CD4-positive, alpha-beta T cell (primary cell): ENCODE measurements around the gene MEDAG. TPM values are rescaled to one million over a fixed set of nuclear protein-coding genes. Genes with fewer than 3 reads are reported as not detected.

Experiments
- ATAC-seq: fragments of 200-7000 bp; cut with Tn5 transposase; one replicate; pipeline ENCODE4 v1.10.0; 2022; ENCODE audit warnings: mild to moderate bottlenecking; ENCODE audit not compliant: poor library complexity
- CTCF ChIA-PET: fragments of 350-600 bp; sonication (Branson Sonifier 250); formaldehyde crosslinking; loops from one replicate; lab custom pipeline; 2021; ENCODE audit warnings: antibody characterized with exemption, inconsistent platforms; lab: Charles Lee
- POLR2A ChIA-PET: fragments of 350-600 bp; sonication (Branson Sonifier 250); formaldehyde crosslinking; loops from one replicate; lab custom pipeline; 2021; ENCODE audit warnings: antibody characterized with exemption, inconsistent platforms; lab: Charles Lee
- DNase-seq, 14 experiments: peaks; one replicate each; pipeline ENCODE4 v3.0.0-alpha.2; 2013 to 2020; ENCODE audit warnings: mixed read lengths in 2 of 14
- H3K27ac ChIP-seq, 2 donors: one replicate each; pipeline versions ENCODE4 v1.5.1 to v1.7.0; 2013; ENCODE audit warnings: low read length in 2 of 2, low read depth in 1 of 2, mild to moderate bottlenecking in 1 of 2
- H3K27me3 ChIP-seq, 2 experiments: 1 replicate in 1 of 2; 2 replicates in 1 of 2; pipeline versions ENCODE4 v1.6.1 to v1.7.0; 2013; ENCODE audit warnings: low read length in 2 of 2, control low read depth in 1 of 2, mild to moderate bottlenecking in 1 of 2, moderate library complexity in 1 of 2; ENCODE audit not compliant: insufficient read depth in 2 of 2, control insufficient read depth in 1 of 2
- H3K36me3 ChIP-seq: one replicate; pipeline ENCODE4 v1.6.1; 2013; ENCODE audit warnings: low read length, control low read depth; ENCODE audit not compliant: insufficient read depth
- H3K4me1 ChIP-seq: one replicate; pipeline ENCODE4 v1.6.1; 2013; ENCODE audit warnings: low read length, control low read depth; ENCODE audit not compliant: insufficient read depth
- H3K4me3 ChIP-seq: one replicate; pipeline ENCODE4 v1.5.1; 2013; ENCODE audit warnings: mild to moderate bottlenecking, low read length, moderate library complexity
- H3K9me3 ChIP-seq, 2 experiments: 1 replicate in 1 of 2; 2 replicates in 1 of 2; pipeline versions ENCODE4 v1.6.1 to v1.7.0; 2013; ENCODE audit warnings: low read length in 2 of 2, mild to moderate bottlenecking in 2 of 2, control low read depth in 1 of 2, moderate library complexity in 1 of 2; ENCODE audit not compliant: control insufficient read depth in 1 of 2, insufficient read depth in 1 of 2
- H3K27ac Mint-ChIP-seq: one replicate; pipeline ENCODE4 v1.8.0; 2020; ENCODE audit warnings: mixed read lengths
- H3K27me3 Mint-ChIP-seq: one replicate; pipeline ENCODE4 v1.8.0; 2021; ENCODE audit warnings: mixed read lengths
- H3K36me3 Mint-ChIP-seq: one replicate; pipeline ENCODE4 v1.8.0; 2021; ENCODE audit warnings: low read depth, mixed read lengths
- H3K4me1 Mint-ChIP-seq: one replicate; pipeline ENCODE4 v1.8.0; 2021; ENCODE audit warnings: low read depth, mixed read lengths
- H3K4me3 Mint-ChIP-seq: one replicate; pipeline ENCODE4 v1.8.0; 2020; ENCODE audit warnings: mild to moderate bottlenecking, mixed read lengths
- H3K9me3 Mint-ChIP-seq: one replicate; pipeline ENCODE4 v1.8.0; 2020; ENCODE audit warnings: mixed read lengths
- CTCF ChIP-seq: fragments of 200-600 bp; IDR thresholded peaks from one replicate; pipeline ENCODE4 v1.8.0; 2022; ENCODE audit warnings: antibody characterized with exemption, mild to moderate bottlenecking
- intact Hi-C, 2 experiments: fragments of 100-400 bp; cut with DNase I in 1 of 2; cut with micrococcal nuclease in 1 of 2; formaldehyde crosslinking; loops; one replicate each; pipeline versions ENCODE4 v1.15.1 to v1.9.0; 2023 to 2025; cut with DNase I, micrococcal nuclease
- total RNA-seq, 174 experiments: library from RNA in 2 of 174; stranded (reverse) in 2 of 174; gene quantifications; one replicate each; pipeline ENCODE4 v1.2.3 and lab custom pipeline; 2021 to 2026

MEDAG gene
- total RNA-seq, 2 experiments from 2014 or later: not detected

GRCh38 chr13:30867089-30867669 is 38.9 kb upstream of the MEDAG start:
- no peaks in the 10 kb centered on the region for H3K9me3 ChIP-seq
- peaks cover 0 to 4% of the 10 kb centered on the region in 2 experiments for H3K27me3 ChIP-seq
- no peak for DNase-seq
- peaks cover 5% of the 10 kb centered on the region for H3K4me1 Mint-ChIP-seq
- peaks cover 5% of the 10 kb centered on the region for H3K4me1 ChIP-seq
- no peak for TF ChIP-seq CTCF
- H3K27ac ChIP-seq: no peak overlapping the region
- H3K27ac Mint-ChIP-seq: no peak overlapping the region
- ChIA-PET POLR2A (no interaction called here), CTCF (no interaction called here)
- peaks cover 21% of the 10 kb centered on the region for H3K27me3 Mint-ChIP-seq
- H3K36me3 ChIP-seq: no peaks in the 10 kb centered on the region
- no peak overlapping the region for H3K4me3 ChIP-seq
- H3K9me3 Mint-ChIP-seq: no peaks in the 10 kb centered on the region
- intact Hi-C loops: loop anchor here in 1 of 2 experiments (5.0 kb wide), 1 partner anchor 175 kb away; no protein-coding TSS in a partner anchor
- no peak overlapping the region for H3K4me3 Mint-ChIP-seq
- no peaks in the 10 kb centered on the region for H3K36me3 Mint-ChIP-seq
- no peak for ATAC-seq

- H3K4me1 ChIP-seq: peaks cover 5% of the 10 kb centered on the region
- H3K27me3 Mint-ChIP-seq: peaks cover 21% of the 10 kb centered on the region
- no peaks in the 10 kb centered on the region for H3K9me3 Mint-ChIP-seq
- intact Hi-C loops: loop anchor here in 1 of 2 experiments (5.0 kb wide), 1 partner anchor 173 kb away; no protein-coding TSS in a partner anchor
- no peak for ATAC-seq
- no peaks in the 10 kb centered on the region for H3K36me3 ChIP-seq
- DNase-seq: no peak
- no peak overlapping the region for H3K4me3 Mint-ChIP-seq
- H3K9me3 ChIP-seq: no peaks in the 10 kb centered on the region
- H3K27me3 ChIP-seq: peaks cover 0 to 6% of the 10 kb centered on the region in 2 experiments
- TF ChIP-seq CTCF: no peak
- ChIA-PET CTCF (no interaction called here), POLR2A (no interaction called here)
- H3K27ac ChIP-seq: no peak overlapping the region
- H3K4me1 Mint-ChIP-seq: peaks cover 5% of the 10 kb centered on the region
- no peak overlapping the region for H3K27ac Mint-ChIP-seq
- H3K4me3 ChIP-seq: no peak overlapping the region
- H3K36me3 Mint-ChIP-seq: no peaks in the 10 kb centered on the region
Observed at GRCh38 chr13:30868799-30869470, 37.1 kb upstream of the MEDAG start.

GRCh38 chr13:30869491-30869890 is 36.6 kb upstream of the MEDAG start:
- Histone ChIP-seq H3K4me3 (no peak overlapping the region), H3K27me3 (peaks cover 0 to 6% of the 10 kb centered on the region in 2 experiments), H3K27ac (no peak overlapping the region), H3K4me1 (peaks cover 5% of the 10 kb centered on the region), H3K36me3 (no peaks in the 10 kb centered on the region), H3K9me3 (no peaks in the 10 kb centered on the region)
- Mint-ChIP-seq H3K9me3 (no peaks in the 10 kb centered on the region), H3K4me1 (peaks cover 5% of the 10 kb centered on the region), H3K36me3 (no peaks in the 10 kb centered on the region), H3K27ac (no peak overlapping the region), H3K4me3 (no peak overlapping the region), H3K27me3 (peaks cover 21% of the 10 kb centered on the region)
- intact Hi-C loops: loop anchor here in 1 of 2 experiments (5.0 kb wide), 1 partner anchor 173 kb away; no protein-coding TSS in a partner anchor
- ATAC-seq (no peak), DNase-seq (no peak)
- ChIA-PET CTCF (no interaction called here), POLR2A (interaction anchor here (0.8 kb wide), 1 partner anchor 86 kb away, joined by 3 read pairs; no protein-coding TSS in a partner anchor)
- no peak for TF ChIP-seq CTCF
